Astrocyte (in vitro differentiated cells and primary cell): ENCODE results near the gene TANGO6.

Experiments used
- CTCF ChIP-seq: IDR thresholded peaks from 2 replicates; pipeline ENCODE4 v1.5.1; 2011; ENCODE audit warnings: low read depth, mild to moderate bottlenecking, inconsistent platforms, low read length, moderate library complexity; ENCODE audit not compliant: insufficient read depth
- EZH2 ChIP-seq: IDR thresholded peaks from 2 replicates; pipeline ENCODE4 v1.6.1; 2012; ENCODE audit warnings: mild to moderate bottlenecking, low read length, inconsistent platforms; ENCODE audit not compliant: insufficient read depth

DNA sequence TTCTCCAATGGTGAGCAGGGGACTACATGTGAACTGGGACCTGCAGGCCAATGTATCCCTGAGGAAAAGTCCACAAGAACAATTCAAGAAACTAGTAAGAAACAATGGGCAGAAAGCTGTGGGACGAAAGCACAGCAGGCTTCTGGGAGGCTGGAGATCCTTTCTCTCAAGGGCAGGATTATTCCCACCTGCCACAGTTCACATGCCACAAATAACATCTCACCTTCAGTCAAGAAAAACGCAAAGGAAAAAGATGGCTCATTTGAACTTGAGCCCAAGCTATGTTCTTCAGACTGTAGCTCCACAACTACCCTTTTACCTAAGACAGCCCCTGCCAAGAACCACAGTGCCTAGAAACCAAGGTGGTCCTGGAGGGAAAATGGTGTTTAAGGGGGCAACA is 275.1 kb downstream of the TANGO6 start:
- no peak for TF ChIP-seq CTCF
- TF ChIP-seq EZH2, result no peak
